ENCODE data around the gene PLEKHO2. TPM values are rescaled to one million over a fixed set of nuclear protein-coding genes. Genes with fewer than 3 reads are reported as not detected.

PLEKHO2 gene
- total and polyA plus RNA-seq, 2 of the 13 experiments (the other 11 are each of a cell fraction or from before 2014, with no cell fraction given) = 3.8 to 4.8 TPM

DNA sequence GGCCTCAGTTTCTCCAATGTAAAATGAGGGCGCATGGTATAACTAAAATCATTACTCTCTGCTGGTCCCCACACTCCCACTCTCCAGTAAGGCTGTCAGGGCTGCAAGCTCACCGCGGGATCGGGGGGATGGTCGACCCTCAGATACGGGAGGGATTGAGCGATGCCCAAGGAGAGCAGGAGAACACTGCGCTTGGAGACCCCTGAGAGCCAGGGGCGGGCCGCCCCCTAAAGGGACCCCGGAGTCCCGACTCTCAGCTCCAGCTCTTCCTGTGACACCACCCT is 713 bp upstream of the PLEKHO2 start (continued):
- TF ChIP-seq, protein P1, sequence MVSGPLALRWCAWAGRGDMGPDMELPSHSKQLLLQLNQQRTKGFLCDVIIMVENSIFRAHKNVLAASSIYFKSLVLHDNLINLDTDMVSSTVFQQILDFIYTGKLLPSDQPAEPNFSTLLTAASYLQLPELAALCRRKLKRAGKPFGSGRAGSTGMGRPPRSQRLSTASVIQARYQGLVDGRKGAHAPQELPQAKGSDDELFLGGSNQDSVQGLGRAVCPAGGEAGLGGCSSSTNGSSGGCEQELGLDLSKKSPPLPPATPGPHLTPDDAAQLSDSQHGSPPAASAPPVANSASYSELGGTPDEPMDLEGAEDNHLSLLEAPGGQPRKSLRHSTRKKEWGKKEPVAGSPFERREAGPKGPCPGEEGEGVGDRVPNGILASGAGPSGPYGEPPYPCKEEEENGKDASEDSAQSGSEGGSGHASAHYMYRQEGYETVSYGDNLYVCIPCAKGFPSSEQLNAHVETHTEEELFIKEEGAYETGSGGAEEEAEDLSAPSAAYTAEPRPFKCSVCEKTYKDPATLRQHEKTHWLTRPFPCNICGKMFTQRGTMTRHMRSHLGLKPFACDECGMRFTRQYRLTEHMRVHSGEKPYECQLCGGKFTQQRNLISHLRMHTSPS (CRISPR knock-in tag; IDR thresholded peaks at IDR 0.05; ENCODE audit: low read depth) = no peak
- TF ChIP-seq, protein P2, sequence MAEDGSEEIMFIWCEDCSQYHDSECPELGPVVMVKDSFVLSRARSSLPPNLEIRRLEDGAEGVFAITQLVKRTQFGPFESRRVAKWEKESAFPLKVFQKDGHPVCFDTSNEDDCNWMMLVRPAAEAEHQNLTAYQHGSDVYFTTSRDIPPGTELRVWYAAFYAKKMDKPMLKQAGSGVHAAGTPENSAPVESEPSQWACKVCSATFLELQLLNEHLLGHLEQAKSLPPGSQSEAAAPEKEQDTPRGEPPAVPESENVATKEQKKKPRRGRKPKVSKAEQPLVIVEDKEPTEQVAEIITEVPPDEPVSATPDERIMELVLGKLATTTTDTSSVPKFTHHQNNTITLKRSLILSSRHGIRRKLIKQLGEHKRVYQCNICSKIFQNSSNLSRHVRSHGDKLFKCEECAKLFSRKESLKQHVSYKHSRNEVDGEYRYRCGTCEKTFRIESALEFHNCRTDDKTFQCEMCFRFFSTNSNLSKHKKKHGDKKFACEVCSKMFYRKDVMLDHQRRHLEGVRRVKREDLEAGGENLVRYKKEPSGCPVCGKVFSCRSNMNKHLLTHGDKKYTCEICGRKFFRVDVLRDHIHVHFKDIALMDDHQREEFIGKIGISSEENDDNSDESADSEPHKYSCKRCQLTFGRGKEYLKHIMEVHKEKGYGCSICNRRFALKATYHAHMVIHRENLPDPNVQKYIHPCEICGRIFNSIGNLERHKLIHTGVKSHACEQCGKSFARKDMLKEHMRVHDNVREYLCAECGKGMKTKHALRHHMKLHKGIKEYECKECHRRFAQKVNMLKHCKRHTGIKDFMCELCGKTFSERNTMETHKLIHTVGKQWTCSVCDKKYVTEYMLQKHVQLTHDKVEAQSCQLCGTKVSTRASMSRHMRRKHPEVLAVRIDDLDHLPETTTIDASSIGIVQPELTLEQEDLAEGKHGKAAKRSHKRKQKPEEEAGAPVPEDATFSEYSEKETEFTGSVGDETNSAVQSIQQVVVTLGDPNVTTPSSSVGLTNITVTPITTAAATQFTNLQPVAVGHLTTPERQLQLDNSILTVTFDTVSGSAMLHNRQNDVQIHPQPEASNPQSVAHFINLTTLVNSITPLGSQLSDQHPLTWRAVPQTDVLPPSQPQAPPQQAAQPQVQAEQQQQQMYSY (CRISPR knock-in tag; IDR thresholded peaks at IDR 0.05) = no peak
- TF ChIP-seq ARID2 (CRISPR knock-in tag; IDR thresholded peaks at IDR 0.05; ENCODE audit: borderline replicate concordance) (no peak), STAT5B (CRISPR knock-in tag; IDR thresholded peaks at IDR 0.05) (no peak), ZNF44 (CRISPR knock-in tag; IDR thresholded peaks at IDR 0.05) (no peak), KMT2B (CRISPR knock-in tag; IDR thresholded peaks at IDR 0.05) (no peak), SMYD3 (CRISPR knock-in tag; IDR thresholded peaks at IDR 0.05) (no peak), ZNF546 (CRISPR knock-in tag; conservative IDR thresholded peaks at IDR 0.05) (0 out of 2 replicates have a peak, but pooled peaks have one; percentile 14), CHD4 (IDR thresholded peaks at IDR 0.05; ENCODE audit: borderline replicate concordance, low read length) (no peak), ZNF432 (CRISPR knock-in tag; IDR thresholded peaks at IDR 0.05; ENCODE audit: borderline replicate concordance) (no peak)
- TF ChIP-seq, protein P3, sequence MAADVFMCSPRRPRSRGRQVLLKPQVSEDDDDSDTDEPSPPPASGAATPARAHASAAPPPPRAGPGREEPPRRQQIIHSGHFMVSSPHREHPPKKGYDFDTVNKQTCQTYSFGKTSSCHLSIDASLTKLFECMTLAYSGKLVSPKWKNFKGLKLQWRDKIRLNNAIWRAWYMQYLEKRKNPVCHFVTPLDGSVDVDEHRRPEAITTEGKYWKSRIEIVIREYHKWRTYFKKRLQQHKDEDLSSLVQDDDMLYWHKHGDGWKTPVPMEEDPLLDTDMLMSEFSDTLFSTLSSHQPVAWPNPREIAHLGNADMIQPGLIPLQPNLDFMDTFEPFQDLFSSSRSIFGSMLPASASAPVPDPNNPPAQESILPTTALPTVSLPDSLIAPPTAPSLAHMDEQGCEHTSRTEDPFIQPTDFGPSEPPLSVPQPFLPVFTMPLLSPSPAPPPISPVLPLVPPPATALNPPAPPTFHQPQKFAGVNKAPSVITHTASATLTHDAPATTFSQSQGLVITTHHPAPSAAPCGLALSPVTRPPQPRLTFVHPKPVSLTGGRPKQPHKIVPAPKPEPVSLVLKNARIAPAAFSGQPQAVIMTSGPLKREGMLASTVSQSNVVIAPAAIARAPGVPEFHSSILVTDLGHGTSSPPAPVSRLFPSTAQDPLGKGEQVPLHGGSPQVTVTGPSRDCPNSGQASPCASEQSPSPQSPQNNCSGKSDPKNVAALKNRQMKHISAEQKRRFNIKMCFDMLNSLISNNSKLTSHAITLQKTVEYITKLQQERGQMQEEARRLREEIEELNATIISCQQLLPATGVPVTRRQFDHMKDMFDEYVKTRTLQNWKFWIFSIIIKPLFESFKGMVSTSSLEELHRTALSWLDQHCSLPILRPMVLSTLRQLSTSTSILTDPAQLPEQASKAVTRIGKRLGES (CRISPR knock-in tag; IDR thresholded peaks at IDR 0.05; ENCODE audit: borderline replicate concordance) = no peak
- TF ChIP-seq, protein P4, sequence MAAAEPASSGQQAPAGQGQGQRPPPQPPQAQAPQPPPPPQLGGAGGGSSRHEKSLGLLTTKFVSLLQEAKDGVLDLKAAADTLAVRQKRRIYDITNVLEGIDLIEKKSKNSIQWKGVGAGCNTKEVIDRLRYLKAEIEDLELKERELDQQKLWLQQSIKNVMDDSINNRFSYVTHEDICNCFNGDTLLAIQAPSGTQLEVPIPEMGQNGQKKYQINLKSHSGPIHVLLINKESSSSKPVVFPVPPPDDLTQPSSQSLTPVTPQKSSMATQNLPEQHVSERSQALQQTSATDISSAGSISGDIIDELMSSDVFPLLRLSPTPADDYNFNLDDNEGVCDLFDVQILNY (CRISPR knock-in tag; conservative IDR thresholded peaks at IDR 0.05) = no peak
- TF ChIP-seq, protein P5, sequence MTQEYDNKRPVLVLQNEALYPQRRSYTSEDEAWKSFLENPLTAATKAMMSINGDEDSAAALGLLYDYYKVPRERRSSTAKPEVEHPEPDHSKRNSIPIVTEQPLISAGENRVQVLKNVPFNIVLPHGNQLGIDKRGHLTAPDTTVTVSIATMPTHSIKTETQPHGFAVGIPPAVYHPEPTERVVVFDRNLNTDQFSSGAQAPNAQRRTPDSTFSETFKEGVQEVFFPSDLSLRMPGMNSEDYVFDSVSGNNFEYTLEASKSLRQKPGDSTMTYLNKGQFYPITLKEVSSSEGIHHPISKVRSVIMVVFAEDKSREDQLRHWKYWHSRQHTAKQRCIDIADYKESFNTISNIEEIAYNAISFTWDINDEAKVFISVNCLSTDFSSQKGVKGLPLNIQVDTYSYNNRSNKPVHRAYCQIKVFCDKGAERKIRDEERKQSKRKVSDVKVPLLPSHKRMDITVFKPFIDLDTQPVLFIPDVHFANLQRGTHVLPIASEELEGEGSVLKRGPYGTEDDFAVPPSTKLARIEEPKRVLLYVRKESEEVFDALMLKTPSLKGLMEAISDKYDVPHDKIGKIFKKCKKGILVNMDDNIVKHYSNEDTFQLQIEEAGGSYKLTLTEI (CRISPR knock-in tag; conservative IDR thresholded peaks at IDR 0.05) = no peak
- TF ChIP-seq, protein P6, sequence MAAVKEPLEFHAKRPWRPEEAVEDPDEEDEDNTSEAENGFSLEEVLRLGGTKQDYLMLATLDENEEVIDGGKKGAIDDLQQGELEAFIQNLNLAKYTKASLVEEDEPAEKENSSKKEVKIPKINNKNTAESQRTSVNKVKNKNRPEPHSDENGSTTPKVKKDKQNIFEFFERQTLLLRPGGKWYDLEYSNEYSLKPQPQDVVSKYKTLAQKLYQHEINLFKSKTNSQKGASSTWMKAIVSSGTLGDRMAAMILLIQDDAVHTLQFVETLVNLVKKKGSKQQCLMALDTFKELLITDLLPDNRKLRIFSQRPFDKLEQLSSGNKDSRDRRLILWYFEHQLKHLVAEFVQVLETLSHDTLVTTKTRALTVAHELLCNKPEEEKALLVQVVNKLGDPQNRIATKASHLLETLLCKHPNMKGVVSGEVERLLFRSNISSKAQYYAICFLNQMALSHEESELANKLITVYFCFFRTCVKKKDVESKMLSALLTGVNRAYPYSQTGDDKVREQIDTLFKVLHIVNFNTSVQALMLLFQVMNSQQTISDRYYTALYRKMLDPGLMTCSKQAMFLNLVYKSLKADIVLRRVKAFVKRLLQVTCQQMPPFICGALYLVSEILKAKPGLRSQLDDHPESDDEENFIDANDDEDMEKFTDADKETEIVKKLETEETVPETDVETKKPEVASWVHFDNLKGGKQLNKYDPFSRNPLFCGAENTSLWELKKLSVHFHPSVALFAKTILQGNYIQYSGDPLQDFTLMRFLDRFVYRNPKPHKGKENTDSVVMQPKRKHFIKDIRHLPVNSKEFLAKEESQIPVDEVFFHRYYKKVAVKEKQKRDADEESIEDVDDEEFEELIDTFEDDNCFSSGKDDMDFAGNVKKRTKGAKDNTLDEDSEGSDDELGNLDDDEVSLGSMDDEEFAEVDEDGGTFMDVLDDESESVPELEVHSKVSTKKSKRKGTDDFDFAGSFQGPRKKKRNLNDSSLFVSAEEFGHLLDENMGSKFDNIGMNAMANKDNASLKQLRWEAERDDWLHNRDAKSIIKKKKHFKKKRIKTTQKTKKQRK (IDR thresholded peaks at IDR 0.05; ENCODE audit: low read length) = no peak
- TF ChIP-seq, protein P7, sequence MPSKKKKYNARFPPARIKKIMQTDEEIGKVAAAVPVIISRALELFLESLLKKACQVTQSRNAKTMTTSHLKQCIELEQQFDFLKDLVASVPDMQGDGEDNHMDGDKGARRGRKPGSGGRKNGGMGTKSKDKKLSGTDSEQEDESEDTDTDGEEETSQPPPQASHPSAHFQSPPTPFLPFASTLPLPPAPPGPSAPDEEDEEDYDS (CRISPR knock-in tag; IDR thresholded peaks at IDR 0.05) = no peak
